Endothelial cell of umbilical vein (primary cell): ENCODE data around the gene SRGAP3. TPM values are rescaled to one million over a fixed set of nuclear protein-coding genes. Genes with fewer than 3 reads are reported as not detected.

Experiments
- BruUV-seq: library from RNA; stranded (reverse); fragments of 400-500 nt; replicated peaks from 2 replicates; lab custom pipeline; 2021; lab: Mats Ljungman, UMichigan
- CTCF ChIA-PET: fragments of 300-600, 350-600 bp; sonication (Branson Sonifier 250); formaldehyde crosslinking; loops from one replicate; lab custom pipeline; 2021; ENCODE audit warnings: antibody characterized with exemption, inconsistent platforms; lab: Charles Lee
- POLR2A ChIA-PET: fragments of 300-600, 350-600 bp; sonication (Branson Sonifier 250); formaldehyde crosslinking; loops from one replicate; lab custom pipeline; 2021; ENCODE audit warnings: antibody characterized with exemption, inconsistent platforms; lab: Charles Lee
- DNase-seq: peaks from one replicate; pipeline ENCODE4 v3.0.0-alpha.2; 2011; ENCODE audit warnings: low read depth, low spot score
- FAIRE-seq: peaks from 2 replicates; lab custom pipeline; 2011; peaks lifted over from hg19 to GRCh38; lab: Jason Lieb, UNC
- H2AFZ ChIP-seq: 2 replicates; pipeline ENCODE4 v1.6.0; 2012; ENCODE audit warnings: low read depth, low read length, control low read depth, inconsistent platforms
- H3K27ac ChIP-seq: 2 replicates; pipeline ENCODE4 v1.5.1; 2011; ENCODE audit warnings: low read depth, mild to moderate bottlenecking, control low read depth, low read length, moderate library complexity; ENCODE audit not compliant: insufficient read depth
- H3K27me3 ChIP-seq, 2 experiments: 2 replicates each; pipeline versions ENCODE4 v1.6.0 to v1.6.1; 2011; ENCODE audit warnings: low read length in 2 of 2, mixed read lengths in 1 of 2; ENCODE audit not compliant: control insufficient read depth in 2 of 2, insufficient read depth in 2 of 2
- H3K36me3 ChIP-seq, 2 experiments: 2 replicates in 1 of 2; 3 replicates in 1 of 2; pipeline ENCODE4 v1.5.1; 2011; ENCODE audit warnings: low read length in 2 of 2, mild to moderate bottlenecking in 1 of 2, moderate library complexity in 1 of 2; ENCODE audit not compliant: control insufficient read depth in 2 of 2, insufficient read depth in 2 of 2; ENCODE audit errors: extremely low read depth in 1 of 2
- H3K4me1 ChIP-seq: 3 replicates; pipeline ENCODE4 v1.5.1; 2011; ENCODE audit warnings: mild to moderate bottlenecking, low read length; ENCODE audit not compliant: control insufficient read depth, insufficient read depth; ENCODE audit errors: extremely low read depth
- H3K4me2 ChIP-seq: 2 replicates; pipeline ENCODE4 v1.6.1; 2011; ENCODE audit warnings: low read length, control low read depth, mixed read lengths; ENCODE audit not compliant: insufficient read depth
- H3K4me3 ChIP-seq, 3 experiments: fragments of 200-600 bp in 1 of 3; sonication (generic), shearing (Covaris generic) in 1 of 3; replicated peaks in 1 of 3; 2 replicates each; pipeline ENCODE4 v1.5.1; 2011 to 2016; ENCODE audit warnings: control low read depth in 3 of 3, low read length in 3 of 3, mild to moderate bottlenecking in 2 of 3, inconsistent platforms in 1 of 3, low read depth in 1 of 3, moderate library complexity in 1 of 3; ENCODE audit not compliant: insufficient read depth in 1 of 3
- H3K79me2 ChIP-seq: 2 replicates; pipeline ENCODE4 v1.6.0; 2012; ENCODE audit warnings: low read length, inconsistent platforms; ENCODE audit not compliant: control insufficient read depth, insufficient read depth
- H3K9ac ChIP-seq: replicated peaks from 2 replicates; pipeline ENCODE3; 2011; ENCODE audit warnings: low read length, control low read depth; ENCODE audit not compliant: insufficient read depth; ENCODE audit errors: extremely low read depth
- H3K9me1 ChIP-seq: replicated peaks from 3 replicates; pipeline ENCODE4 v1.6.0; 2011; ENCODE audit warnings: mild to moderate bottlenecking, low read length; ENCODE audit not compliant: control insufficient read depth, insufficient read depth; ENCODE audit errors: extremely low read depth
- H3K9me3 ChIP-seq: replicated peaks from 2 replicates; pipeline ENCODE4 v1.5.1; 2012; ENCODE audit warnings: low read length, inconsistent platforms; ENCODE audit not compliant: control insufficient read depth, insufficient read depth
- H4K20me1 ChIP-seq: replicated peaks from 2 replicates; pipeline ENCODE3; 2011; ENCODE audit warnings: mild to moderate bottlenecking, low read length; ENCODE audit not compliant: control insufficient read depth, insufficient read depth; ENCODE audit errors: extremely low read depth
- EZH2 ChIP-seq: IDR thresholded peaks from 2 replicates; pipeline ENCODE4 v1.6.1; 2012; ENCODE audit warnings: borderline replicate concordance, low read depth, mild to moderate bottlenecking, moderate library complexity, low read length, inconsistent platforms; ENCODE audit not compliant: severe bottlenecking
- FOS ChIP-seq: IDR thresholded peaks from 2 replicates; pipeline ENCODE4 v1.6.1; 2011; ENCODE audit warnings: mild to moderate bottlenecking, low read length, moderate library complexity, borderline replicate concordance; ENCODE audit not compliant: insufficient read depth
- GATA2 ChIP-seq: IDR thresholded peaks from 2 replicates; pipeline ENCODE4 v1.7.0; 2011; ENCODE audit warnings: low read depth, mild to moderate bottlenecking, moderate library complexity, mixed read lengths, low read length; ENCODE audit not compliant: insufficient read length, insufficient read depth
- JUN ChIP-seq: IDR thresholded peaks from 2 replicates; pipeline ENCODE4 v1.6.1; 2011; ENCODE audit warnings: borderline replicate concordance, low read depth; ENCODE audit not compliant: insufficient read length, insufficient read depth
- MYC ChIP-seq: IDR thresholded peaks from one replicate; pipeline ENCODE4 v1.6.1; 2011; ENCODE audit warnings: mild to moderate bottlenecking, low read depth, low read length
- POLR2A ChIP-seq: IDR thresholded peaks from 2 replicates; pipeline ENCODE4 v1.6.1; 2012; ENCODE audit warnings: low read depth, mild to moderate bottlenecking, control low read depth, low read length
- POLR2AphosphoS5 ChIP-seq: IDR thresholded peaks from 2 replicates; pipeline ENCODE4 v1.6.1; 2012; ENCODE audit warnings: low read depth, mild to moderate bottlenecking, control low read depth, low read length, moderate library complexity; ENCODE audit not compliant: insufficient read depth
- dilution Hi-C: fragments of 300-500 bp; cut with MboI; formaldehyde crosslinking; loops from one replicate; pipeline ENCODE4 v1.15.0; 2019; ENCODE audit warnings: low sequenced_read_pairs; ENCODE audit not compliant: extremely low pct_ligation_motif_present
- intact Hi-C: fragments of 100-400 bp; cut with micrococcal nuclease; formaldehyde crosslinking; loops from one replicate; pipeline ENCODE4 v1.10.0; 2022
- polyA plus RNA-seq, 4 experiments: library from polyadenylated mRNA; depleted of rRNA in 3 of 4; stranded (reverse) in 3 of 4; unstranded in 1 of 4; fragments of >200 nt; gene quantifications; 2 replicates each; pipeline versions ENCODE4 v1.2.1 to v1.2.3, GENCODE V29; 2011 to 2012; ENCODE audit warnings: missing spikeins in 1 of 4
- total RNA-seq: library from RNA; stranded (reverse); gene quantifications from 2 replicates; pipeline ENCODE4 v1.2.3, GENCODE V29; 2021
- TF ChIP-seq, protein P1 (sequence below), 2 donors: IDR thresholded peaks; 1 replicate in 1 of 2; 2 replicates in 1 of 2; pipeline ENCODE4 v1.5.1; 2011; ENCODE audit warnings: low read length in 2 of 2, mild to moderate bottlenecking in 2 of 2, moderate library complexity in 2 of 2, control low read depth in 1 of 2, inconsistent platforms in 1 of 2, low read depth in 1 of 2; ENCODE audit not compliant: insufficient read depth in 1 of 2; ENCODE audit errors: extremely low read depth in 1 of 2

Gene SRGAP3
- total and polyA plus RNA-seq, 2 donors (not counting 3 experiments of a cell fraction or from before 2014, with no cell fraction given), result 0.06 TPM; not detected in 1

GRCh38 chr3:9068051-9068450 lies 181.4 kb downstream of the SRGAP3 start:
- CTCF ChIA-PET, result interaction anchor here (0.9 to 2.7 kb wide), 6 partner anchors 9 to 405 kb away, joined by 3 to 24 read pairs (median 7); partner anchors contain the start of gene OXTR

GRCh38 chr3:9067352-9067975 lies 182.0 kb downstream of the SRGAP3 start:
- H3K9ac ChIP-seq, result no peak overlapping the region
- H2AFZ ChIP-seq, result no peak overlapping the region
- H3K27me3 ChIP-seq, result no peaks in the 10 kb centered on the region
- H3K79me2 ChIP-seq, result no peaks in the 10 kb centered on the region
- no peak overlapping the region for H3K27ac ChIP-seq
- BruUV-seq, result no TSS peak
- peak; percentile 82 for FAIRE-seq
- intact Hi-C loops (loop anchor here (1.0 to 5.0 kb wide), 5 partner anchors 79 to 404 kb away; partner anchors contain the start of gene OXTR), dilution Hi-C loops (no loop called here)
- peak; percentile 61 for DNase-seq
- H4K20me1 ChIP-seq, result no peaks in the 10 kb centered on the region
- no peaks in the 10 kb centered on the region for H3K9me3 ChIP-seq
- no peak overlapping the region for H3K4me3 ChIP-seq
- H3K9me1 ChIP-seq, result no peaks in the 10 kb centered on the region
- no peak for TF ChIP-seq GATA2
- TF ChIP-seq JUN, result no peak
- TF ChIP-seq EZH2, result no peak
- TF ChIP-seq POLR2A, result no peak
- no peak for TF ChIP-seq POLR2AphosphoS5
- TF ChIP-seq MYC, result no peak
- TF ChIP-seq, protein P1, sequence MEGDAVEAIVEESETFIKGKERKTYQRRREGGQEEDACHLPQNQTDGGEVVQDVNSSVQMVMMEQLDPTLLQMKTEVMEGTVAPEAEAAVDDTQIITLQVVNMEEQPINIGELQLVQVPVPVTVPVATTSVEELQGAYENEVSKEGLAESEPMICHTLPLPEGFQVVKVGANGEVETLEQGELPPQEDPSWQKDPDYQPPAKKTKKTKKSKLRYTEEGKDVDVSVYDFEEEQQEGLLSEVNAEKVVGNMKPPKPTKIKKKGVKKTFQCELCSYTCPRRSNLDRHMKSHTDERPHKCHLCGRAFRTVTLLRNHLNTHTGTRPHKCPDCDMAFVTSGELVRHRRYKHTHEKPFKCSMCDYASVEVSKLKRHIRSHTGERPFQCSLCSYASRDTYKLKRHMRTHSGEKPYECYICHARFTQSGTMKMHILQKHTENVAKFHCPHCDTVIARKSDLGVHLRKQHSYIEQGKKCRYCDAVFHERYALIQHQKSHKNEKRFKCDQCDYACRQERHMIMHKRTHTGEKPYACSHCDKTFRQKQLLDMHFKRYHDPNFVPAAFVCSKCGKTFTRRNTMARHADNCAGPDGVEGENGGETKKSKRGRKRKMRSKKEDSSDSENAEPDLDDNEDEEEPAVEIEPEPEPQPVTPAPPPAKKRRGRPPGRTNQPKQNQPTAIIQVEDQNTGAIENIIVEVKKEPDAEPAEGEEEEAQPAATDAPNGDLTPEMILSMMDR (IDR thresholded peaks at IDR 0.05; ENCODE audit: extremely low read depth in 1 of 2, insufficient read depth in 1 of 2, low read depth in 1 of 2, low read length in 2 of 2), result peak; percentile 78
- H3K36me3 ChIP-seq, result no peaks in the 10 kb centered on the region
- ChIA-PET CTCF (interaction anchor here (1.3 to 1.9 kb wide), 2 partner anchors 298 to 404 kb away, joined by 4 to 9 read pairs; partner anchors contain the start of gene OXTR), POLR2A (no interaction called here)
- no peak overlapping the region for H3K4me2 ChIP-seq
- no peaks in the 10 kb centered on the region for H3K4me1 ChIP-seq

More at GRCh38 chr3:9068051-9068450, 181.4 kb downstream of the SRGAP3 start:
- H3K79me2 ChIP-seq, result no peaks in the 10 kb centered on the region
- POLR2A ChIA-PET, result no interaction called here
- no peaks in the 10 kb centered on the region for H3K9me1 ChIP-seq
- H2AFZ ChIP-seq, result no peak overlapping the region
- H4K20me1 ChIP-seq, result no peaks in the 10 kb centered on the region
- dilution Hi-C loops, result no loop called here
- H3K27me3 ChIP-seq, result no peaks in the 10 kb centered on the region
- no peak overlapping the region for H3K9ac ChIP-seq
- no peaks in the 10 kb centered on the region for H3K9me3 ChIP-seq
- H3K27ac ChIP-seq, result no peak overlapping the region
- H3K4me2 ChIP-seq, result no peak overlapping the region
- no TSS peak for BruUV-seq
- no peaks in the 10 kb centered on the region for H3K4me1 ChIP-seq
- no peak for FAIRE-seq
- H3K4me3 ChIP-seq, result no peak overlapping the region
- intact Hi-C loops, result loop anchor here (5.0 kb wide), 1 partner anchor 234 kb away; no protein-coding TSS in a partner anchor
- DNase-seq, result no peak
- no peak for TF ChIP-seq POLR2A
- no peak for TF ChIP-seq POLR2AphosphoS5
- no peak for TF ChIP-seq FOS
- no peak for TF ChIP-seq MYC
- H3K36me3 ChIP-seq, result no peaks in the 10 kb centered on the region
